ENCODE data around the gene CLCNKB.

DNA sequence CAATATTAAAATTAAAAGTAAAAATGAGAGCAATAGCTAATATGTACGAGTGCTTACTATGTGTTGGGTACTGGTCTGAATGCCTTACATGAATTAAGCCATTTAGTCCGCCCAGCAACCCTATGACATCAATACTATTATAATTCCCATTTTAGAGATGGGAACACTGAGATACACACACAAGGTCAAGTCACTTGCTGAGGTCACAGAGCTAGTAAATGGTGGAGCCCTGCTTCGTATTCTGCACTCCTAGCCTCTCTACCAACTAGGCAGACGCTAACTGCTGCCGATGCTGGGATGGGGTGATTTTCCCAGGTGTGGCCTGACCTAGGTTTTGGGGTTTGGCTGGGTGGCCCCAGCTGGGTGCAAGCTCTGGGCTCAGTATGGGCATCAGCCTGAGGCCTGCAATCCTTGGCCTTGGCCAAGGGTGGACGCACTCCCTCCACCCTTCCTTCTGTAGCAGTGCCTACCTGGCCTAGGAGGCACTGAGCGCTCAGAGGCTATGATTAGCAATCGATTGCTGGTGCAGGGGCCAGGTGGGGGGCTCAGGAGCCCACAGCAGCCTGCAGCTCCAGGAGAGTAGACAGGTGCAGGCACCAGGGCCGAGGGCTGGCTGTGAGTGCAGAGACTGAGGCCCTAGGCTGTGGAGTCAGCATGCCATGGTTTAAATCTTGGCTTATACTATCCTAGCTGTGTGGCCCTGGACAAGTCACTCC, 27.2 kb downstream of the CLCNKB start:
- TF ChIP-seq, protein P1, sequence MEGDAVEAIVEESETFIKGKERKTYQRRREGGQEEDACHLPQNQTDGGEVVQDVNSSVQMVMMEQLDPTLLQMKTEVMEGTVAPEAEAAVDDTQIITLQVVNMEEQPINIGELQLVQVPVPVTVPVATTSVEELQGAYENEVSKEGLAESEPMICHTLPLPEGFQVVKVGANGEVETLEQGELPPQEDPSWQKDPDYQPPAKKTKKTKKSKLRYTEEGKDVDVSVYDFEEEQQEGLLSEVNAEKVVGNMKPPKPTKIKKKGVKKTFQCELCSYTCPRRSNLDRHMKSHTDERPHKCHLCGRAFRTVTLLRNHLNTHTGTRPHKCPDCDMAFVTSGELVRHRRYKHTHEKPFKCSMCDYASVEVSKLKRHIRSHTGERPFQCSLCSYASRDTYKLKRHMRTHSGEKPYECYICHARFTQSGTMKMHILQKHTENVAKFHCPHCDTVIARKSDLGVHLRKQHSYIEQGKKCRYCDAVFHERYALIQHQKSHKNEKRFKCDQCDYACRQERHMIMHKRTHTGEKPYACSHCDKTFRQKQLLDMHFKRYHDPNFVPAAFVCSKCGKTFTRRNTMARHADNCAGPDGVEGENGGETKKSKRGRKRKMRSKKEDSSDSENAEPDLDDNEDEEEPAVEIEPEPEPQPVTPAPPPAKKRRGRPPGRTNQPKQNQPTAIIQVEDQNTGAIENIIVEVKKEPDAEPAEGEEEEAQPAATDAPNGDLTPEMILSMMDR (conservative IDR thresholded peaks at IDR 0.05), result no peak
- TF ChIP-seq EZH2 (IDR thresholded peaks at IDR 0.05; ENCODE audit: low read depth), result no peak

Measured in PC-9 (cell line).